ELF-1 (cell line): Measurements from ENCODE around the gene EIF5A2.
"Not testable (repeated sequence)": the region's sequence is repeated elsewhere in the genome, so short reads cannot be mapped to it uniquely, and the experiment has no call there.

Experiments
- DNase-seq: peaks from one replicate; pipeline ENCODE4 v3.0.0-alpha.2; 2016; ENCODE audit warnings: low read depth, low spot score

Gene EIF5A2

DNA sequence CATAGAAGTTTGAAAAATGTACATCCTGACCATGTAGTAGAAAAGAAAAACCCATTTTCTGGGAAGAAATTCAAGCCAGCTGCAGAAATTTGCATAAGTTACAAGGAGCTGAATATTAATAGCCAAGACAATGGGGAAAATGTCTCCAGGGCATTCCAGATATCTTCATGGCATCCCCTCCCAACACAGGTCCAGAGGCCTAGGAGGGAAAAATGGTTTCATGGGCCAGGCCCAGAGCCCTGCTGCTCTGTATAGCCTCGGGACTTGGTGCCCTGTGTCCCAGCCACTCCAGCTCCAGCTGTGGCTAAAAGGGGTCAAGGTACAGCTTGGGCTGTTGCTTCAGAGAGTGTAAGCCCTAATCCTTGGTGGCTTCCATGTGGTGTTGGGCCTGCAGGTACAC lies 11.2 kb downstream of the EIF5A2 start:
- DNase-seq: not testable (repeated sequence)

DNA sequence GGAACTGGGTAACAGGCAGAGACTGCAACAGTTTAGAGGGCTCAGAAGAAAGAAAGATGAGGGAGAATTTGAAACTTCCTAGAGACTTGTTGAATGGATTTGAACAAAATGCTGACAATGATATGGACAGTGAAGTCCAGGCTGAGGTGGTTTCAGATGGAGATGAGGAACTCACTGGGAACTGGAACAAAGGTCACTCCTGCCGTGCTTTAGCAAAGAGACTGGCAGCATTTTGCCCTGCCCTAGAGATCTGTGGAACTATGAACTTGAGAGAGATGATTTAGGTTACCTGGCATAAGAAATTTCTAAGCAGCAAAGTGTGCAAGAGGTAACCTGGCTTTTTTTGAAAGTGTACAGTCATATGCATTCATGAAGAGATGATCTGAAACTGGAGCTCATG lies 11.7 kb downstream of the EIF5A2 start:
- no peak for DNase-seq

DNA sequence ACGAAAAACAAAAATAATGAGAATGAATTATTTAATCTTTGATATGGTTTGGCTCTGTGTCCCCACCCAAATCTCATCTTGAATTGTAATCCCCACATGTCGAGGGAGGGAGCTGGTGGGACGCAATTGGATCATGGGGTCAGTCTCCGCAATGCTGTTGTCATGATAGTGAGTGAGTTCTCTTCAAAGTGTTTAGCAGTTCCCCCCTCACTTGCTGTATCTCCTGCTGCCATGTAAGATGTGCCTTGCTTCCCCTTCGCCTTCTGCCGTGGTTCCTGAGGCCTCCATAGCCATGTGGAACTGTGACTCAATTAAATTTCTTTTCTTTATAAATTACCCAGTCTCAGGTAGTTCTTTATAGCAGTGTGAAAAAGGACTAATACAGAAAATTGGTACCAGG lies 12.1 kb downstream of the EIF5A2 start:
- not testable (repeated sequence) for DNase-seq

DNA sequence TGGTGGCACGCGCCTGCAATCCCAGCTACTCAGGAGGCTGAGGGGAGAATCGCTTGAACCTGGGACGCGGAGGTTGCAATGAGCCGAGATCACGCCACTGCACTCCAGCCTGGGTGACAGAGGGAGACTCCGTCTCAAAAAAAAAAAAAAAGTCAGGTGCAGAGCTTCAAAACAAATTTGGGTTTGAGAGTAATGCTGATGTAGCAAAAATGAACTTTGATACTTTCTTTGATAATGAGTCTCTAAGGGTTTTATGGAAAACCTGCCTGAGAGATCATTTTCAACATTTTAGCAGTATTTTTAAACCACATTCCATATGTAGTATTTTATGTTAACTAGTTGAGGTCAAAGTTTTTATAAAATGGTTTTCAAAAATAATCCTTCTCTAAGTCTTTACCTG lies 14.5 kb downstream of the EIF5A2 start:
- no peak for DNase-seq

DNA sequence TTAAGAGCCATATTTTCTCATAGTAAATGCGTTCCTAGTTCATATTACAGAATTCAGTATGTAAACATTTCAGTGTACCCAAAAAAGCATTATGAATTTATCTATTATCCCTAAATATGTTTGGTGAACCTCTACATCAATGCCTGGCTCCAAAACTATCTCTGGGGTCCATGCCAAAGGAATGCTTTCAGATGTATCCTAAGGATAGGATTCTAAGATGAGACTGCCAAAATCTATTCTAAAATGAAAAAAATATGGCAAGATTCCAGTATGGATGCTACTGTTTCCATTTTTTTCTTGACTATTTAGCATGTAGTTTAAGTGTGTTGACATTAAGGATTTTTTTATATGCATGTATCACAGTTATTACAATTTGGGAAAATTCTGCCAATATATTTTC lies 18.8 kb downstream of the EIF5A2 start:
- DNase-seq: no peak

DNA sequence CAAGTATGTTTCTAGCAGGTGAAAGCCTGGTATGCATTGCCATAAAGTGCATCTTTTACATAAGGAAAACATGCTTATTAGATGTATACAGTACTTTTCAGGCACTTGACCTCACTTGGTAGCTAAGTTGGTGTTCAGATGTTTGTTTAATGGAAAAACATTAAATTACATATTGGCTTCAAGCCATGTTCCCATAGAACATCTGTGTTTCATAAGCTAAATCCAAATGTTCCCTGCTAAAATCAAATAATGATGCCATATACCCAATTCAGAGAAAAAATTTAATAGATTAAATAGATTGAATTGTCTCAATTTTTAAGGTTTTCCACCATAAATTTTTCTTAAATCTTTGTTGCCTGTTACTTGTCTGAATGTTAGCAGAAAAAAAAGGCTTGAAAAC lies 19.3 kb downstream of the EIF5A2 start:
- no peak for DNase-seq

DNA sequence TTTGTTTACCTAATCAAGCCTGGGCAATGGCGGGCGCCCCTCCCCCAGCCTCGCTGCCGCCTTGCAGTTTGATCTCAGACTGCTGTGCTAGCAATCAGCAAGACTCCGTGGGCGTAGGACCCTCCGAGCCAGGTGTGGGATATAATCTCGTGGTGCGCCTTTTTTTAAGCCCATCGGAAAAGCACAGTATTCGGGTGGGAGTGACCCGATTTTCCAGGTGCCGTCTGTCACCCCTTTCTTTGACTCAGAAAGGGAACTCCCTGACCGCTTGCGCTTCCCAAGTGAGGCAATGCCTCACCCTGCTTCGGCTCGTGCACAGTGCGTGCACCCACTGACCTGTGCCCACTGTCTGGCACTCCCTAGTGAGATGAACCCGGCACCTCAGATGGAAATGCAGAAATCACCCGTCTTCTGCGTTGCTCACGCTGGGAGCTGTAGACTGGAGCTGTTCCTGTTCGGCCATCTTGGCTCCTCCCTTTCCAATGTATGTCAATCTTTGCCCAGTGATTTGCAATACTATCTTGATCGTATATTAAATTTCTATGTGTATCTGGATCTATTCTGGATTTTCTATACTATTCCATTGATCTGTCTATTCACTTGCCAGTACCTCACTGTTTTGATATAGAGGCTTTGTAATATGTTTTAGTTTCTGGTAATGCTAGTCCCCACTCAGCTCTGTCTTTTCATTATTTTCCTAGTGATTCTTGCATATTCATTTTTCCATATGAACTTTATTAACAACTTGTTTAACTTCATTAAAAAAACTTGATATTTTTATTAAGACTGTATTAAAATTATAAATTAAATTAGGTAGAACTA lies 24.1 kb downstream of the EIF5A2 start:
- not testable (repeated sequence) for DNase-seq

DNA sequence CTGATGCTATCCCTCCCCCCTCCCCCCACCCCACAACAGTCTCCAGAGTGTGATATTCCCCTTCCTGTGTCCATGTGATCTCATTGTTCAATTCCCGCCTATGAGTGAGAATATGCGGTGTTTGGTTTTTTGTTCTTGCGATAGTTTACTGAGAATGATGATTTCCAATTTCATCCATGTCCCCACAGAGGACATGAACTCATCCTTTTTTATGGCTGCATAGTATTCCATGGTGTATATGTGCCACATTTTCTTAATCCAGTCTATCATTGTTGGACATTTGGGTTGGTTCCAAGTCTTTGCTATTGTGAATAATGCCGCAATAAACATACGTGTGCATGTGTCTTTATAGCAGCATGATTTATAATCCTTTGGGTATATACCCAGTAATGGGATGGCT lies 29.7 kb downstream of the EIF5A2 start:
- DNase-seq: not testable (repeated sequence)

DNA sequence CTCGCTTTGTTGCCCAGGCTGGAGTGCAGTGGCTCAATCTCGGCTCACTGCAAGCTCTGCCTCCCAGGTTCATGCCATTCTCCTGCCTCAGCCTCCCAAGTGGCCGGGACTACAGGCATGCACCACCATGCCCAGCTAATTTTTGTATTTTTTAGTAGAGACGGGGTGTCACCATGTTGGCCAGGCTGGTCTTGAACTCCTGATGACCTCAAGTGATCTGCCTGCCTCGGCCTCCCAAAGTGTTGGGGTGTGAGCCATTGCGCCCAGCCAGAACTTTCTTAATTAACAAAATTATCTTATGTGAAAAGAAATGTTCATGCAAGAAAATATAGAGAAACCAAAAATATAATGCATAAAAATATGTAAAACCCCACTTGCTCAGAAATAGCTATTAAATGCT lies 31.1 kb downstream of the EIF5A2 start:
- DNase-seq: not testable (repeated sequence)

DNA sequence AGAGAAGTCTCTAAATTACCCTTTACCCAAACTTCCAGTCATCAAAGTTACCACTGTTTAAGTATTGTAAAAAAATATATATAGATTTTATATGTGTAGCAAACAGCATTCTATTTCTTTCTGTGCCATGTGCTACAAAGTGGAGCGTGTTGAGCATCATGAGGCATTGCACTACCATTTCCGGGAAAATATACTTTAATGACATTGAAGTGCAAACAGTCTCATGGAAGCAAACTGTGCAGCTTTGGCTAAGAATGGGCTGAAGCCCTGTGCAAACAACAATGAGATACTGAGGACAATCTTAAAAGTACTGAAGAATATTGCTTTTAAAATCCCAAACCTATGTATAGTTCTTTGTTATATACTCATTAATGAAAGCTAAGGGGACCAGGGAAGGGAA lies 31.9 kb downstream of the EIF5A2 start:
- DNase-seq: no peak

DNA sequence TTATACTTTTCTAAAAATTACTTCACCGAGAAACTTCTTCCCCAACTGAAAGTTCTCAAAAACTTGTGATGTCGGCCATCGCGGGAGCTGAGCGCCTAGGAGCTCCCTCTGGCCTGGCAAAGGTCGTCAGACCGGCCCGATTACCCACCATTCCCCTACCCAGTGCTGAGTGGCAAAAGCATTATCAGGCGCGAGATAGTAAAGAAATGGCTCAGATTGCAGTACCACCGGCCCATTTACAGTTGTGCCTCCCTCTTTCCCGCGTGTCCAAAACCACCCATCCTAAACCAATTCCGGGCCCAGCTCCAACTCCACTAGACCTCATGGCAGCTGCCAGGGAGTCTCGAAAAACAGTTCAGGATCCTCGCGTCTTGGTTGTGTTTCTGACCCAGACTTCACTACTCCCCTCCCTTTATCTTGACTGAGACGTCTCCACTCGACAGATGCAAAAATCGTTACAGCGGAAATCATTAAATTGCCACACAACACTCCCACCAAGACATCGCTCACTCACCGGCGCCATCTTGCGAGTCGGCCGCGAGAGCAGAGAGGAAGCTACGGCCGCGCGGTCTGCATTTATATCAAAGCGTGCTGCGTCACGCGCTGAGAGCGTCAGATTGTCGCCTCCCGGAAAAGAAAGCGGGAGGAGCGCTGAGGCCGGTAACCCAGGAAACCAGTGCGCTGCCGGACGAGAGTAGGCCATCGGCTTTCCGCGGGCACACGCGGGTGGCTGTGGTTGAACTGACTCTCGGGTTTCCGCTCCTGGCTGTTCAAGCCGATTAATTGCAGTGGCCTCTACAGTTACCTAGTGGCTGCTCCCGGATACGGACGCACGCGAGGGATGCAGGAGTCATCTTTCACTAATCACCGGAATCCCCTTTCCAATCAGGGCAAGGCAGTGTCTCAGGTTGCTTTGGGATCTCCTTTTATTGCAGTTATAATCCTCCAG lies 38.5 kb downstream of the EIF5A2 start, which contains the start of gene RPL22L1:
Gene RPL22L1, minus strand, starts transcription at position 551 of the 949 bp plus-strand sequence. Its CDS starts 28 bp downstream, at position 523.
- peak; percentile 97 for DNase-seq

DNA sequence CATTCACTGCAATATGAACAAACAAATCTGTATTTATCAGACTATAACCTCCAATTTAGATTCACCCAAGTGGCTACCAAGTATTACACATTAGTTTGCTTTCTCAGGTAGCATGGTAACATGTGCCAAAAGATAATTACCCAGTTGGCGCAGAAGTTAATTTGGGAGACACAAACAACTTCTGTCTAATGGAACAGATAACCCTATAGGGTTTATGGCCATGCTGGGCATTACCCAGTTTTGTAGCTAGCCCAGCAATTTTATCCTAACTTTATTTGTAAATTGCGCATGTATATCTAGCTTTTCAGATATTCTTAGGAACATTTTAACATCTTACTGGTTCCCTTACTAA lies 39.2 kb downstream of the EIF5A2 start:
- no peak for DNase-seq

DNA sequence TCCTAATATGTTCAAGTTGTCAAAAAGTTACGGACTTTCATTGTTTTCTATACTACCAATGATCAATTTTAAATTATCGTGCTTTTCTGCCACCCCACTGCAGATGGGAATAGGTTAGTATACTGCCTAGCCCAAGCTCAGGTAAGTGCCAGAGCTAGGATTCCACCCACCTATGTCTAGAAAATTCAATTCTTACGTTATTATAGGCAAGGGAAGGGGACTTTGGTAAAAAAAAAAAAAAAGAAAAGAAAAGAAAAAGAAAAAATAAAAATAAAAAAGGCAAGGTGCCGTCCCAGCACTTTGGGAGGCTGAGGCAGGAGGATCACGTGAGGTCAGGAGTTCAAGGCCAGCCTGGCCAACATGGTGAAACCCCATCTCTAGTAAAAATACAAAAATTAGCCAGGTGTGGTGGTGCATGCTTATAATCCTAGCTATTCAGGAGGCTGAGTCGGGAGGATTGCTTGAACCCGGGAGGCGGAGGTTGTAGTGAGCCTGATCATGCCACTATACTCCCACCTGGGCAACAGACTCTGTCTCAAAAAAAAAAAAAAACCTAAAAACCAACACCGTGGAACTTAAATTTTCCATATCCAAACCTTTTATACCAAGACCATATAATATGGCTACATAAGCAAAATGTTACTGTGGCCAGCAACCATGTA lies 39.7 kb downstream of the EIF5A2 start:
- peak; percentile 18 for DNase-seq

DNA sequence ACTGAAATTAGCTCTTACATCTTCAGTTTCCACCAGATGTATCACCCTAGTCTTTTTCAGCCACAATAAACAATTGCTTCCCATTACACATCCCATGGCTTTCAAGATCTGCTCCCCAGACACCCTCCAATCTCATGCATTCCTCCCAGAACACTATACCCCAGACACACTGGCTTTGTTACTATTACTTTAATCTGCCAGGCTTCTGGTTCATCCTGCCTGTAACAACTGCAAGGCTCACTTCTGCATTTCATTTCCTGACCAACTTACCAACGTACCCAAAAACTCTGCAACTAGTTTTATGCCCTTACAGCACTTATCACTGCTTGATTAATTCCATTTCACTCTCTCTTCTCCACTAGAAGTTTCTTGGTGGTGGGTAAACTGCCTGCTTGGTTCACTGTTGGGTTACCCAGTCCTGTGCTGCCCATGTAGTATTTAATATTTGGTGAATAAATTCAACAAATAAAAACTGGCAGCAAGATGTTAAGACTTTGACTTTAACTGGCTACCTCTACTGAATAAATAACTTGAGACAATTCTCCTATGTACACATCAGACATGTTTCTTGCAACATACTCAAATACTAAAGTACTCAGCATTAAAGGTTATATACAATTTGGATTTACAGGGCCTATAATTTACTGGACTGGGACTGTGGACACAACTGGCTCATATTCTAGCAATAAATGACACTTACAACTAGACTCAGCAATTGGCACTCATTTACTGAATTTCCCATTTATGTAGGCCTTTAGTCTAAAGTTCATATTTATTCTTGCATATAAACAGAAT lies 41.1 kb downstream of the EIF5A2 start:
- peak; percentile 9 for DNase-seq

DNA sequence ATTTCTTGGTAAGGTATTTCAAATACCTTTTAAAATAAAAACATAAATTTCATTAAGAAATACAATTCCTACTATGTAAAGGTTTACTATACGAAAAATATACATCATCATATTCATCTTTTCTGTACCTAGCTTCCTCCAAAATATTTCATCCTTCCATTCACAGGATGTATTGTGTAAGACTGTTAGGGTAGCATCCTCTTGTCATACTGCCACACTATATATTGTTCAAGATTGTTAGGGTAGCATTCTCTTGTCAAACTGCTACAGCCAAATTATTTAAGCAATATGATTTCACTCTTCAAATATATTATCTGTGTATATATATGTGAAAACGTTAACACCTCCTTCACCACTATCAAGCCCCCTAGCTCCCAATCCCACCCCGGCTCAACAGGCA lies 41.9 kb downstream of the EIF5A2 start:
- no peak for DNase-seq

DNA sequence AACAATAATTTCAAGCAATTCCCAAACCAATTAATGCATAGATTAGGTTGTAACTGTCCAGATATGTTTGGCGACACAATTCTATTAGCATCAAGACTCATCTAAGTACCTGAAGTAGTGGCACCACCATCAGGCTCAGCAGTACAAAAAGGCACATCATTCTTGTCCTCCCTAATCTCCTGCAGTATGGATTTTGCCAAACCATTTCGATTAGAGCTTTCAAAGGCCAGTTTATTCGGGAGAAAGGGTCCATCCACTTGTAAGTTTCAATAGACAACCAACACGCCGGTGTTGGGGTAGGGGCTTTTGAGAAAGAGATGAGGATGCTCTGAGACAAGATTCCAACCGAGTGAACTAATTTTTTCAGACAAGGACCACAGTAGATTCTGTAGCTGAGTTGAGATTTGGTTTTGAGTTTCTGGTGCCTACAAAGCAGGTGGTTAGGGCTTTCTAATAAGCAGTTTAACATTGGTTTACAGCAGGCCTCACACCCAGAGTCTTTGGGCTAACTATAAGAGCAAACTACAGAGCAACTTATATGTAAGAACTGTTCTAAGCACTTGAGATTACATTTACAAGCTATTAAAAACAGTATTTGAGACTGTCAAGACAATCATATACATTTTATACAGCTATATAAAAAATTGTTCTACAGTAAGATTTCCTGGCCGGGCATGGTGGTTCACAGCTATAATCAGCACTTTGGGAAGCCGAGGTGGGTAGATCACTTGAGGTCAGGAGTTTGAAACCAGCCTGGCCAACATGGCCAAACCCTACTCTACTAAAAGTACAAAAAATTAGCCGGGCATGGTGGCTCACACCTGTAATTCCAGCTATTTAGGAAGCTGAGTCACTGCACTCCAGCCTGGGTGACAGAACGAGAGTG lies 43.0 kb downstream of the EIF5A2 start:
- peak; percentile 23 for DNase-seq

DNA sequence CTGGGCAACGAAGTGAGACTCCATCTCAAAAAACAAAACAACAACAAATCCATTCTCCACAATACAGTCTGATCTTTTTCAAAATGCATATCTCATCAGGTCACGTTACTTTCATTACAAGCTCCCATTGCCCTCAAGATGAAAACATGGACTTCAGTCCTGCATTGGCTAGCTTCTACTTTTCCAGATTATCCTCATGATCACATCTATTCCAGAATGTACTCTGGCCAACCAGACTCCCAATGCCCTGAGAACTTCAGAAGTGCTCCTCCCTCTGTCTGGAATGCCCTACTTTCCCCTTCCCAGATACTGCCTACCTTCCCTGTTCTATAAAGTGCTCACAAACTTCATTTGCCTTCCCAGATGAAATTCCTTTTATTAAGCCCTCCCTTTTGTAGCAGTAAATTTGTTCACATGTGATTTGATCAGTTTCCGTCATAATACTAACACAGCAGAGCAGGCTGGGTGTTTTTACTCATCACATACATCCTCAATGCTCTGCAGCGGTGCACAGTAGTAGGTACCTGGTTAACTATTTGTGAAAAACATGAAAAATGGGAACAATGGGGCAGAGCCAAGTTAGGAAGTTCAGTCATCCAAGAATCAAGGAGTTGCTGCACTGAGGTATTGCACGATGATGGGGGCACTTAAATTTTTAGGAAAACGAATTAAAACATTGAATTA lies 43.8 kb downstream of the EIF5A2 start:
- DNase-seq: peak; percentile 27

DNA sequence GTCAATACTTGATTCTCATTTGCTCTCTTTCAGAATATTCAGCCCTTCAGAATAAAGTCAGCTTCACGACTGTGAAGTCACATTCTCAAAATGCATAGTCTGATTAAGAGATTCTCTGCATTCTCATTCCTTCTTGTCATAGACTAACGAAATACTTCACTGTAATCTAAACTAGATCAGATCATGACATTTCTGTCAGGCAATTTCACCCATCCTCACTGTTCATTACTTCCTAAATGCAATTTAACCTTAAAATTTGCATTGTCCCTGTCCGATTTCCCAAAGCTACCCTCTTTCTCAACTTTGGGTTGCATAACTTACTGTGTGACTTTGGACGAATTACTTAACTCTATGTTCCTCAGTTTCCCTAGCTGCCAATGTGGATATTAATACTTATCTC lies 44.6 kb downstream of the EIF5A2 start:
- no peak for DNase-seq

DNA sequence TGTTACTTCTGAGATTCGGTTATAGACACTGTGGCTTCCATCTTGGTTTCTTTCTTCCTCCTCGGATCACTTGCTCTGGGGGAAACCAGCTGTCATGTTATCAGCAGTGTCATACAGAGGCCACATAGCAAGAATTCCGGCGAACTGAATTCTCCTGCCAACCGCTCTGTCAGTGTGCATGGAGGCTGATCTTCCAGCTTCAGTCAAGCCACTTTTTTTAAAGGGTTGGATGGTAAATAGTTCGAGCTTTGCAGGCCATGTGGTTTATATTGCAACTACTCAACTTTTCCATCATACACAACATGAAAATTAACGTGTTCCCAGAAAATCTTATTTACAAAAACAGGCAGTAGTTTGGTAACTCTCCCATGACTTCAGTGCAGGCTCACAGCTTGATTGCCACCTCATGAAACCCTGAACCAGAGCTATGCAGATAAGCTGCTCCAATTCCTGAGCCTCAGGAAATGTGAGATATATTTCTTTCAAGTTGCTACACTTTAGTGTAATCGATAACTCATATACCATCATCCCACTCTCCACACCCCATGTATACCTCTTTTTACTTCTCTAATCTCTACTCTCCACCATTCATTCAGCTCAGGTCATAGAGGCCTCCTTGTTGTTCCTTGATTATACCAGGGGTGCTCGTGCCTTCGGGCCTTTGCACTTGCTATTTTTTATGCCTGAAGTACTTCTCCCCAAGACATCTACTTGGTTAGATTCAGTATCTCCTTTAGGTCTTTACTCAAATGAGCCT lies 45.6 kb downstream of the EIF5A2 start:
- peak; percentile 33 for DNase-seq
